Smooth muscle cell (in vitro differentiated cells): ENCODE data around the gene FAM13A. TPM values are rescaled to one million over a fixed set of nuclear protein-coding genes. Genes with fewer than 3 reads are reported as not detected.
"Not testable (repeated sequence)": the region's sequence is repeated elsewhere in the genome, so short reads cannot be mapped to it uniquely, and the experiment has no call there.

ENCODE experiments used
- DNase-seq: peaks from one replicate; lab custom pipeline; 2025; ENCODE audit not compliant: unreplicated experiment; lab: John Stamatoyannopoulos, UW
- H2AFZ ChIP-seq: fragments of 200-600 bp; sonication (generic); 2 replicates; pipeline ENCODE4 v1.6.0; 2016; ENCODE audit warnings: antibody characterized with exemption, low read depth, mild to moderate bottlenecking
- H3F3A ChIP-seq: fragments of 200-600 bp; sonication (generic); 2 replicates; pipeline ENCODE4 v1.6.0; 2017; ENCODE audit warnings: antibody characterized with exemption, low read depth
- H3K27ac ChIP-seq: fragments of 200-600 bp; sonication (generic); 2 replicates; pipeline ENCODE4 v1.5.1; 2016; ENCODE audit warnings: low read depth, mild to moderate bottlenecking
- H3K27me3 ChIP-seq: fragments of 200-600 bp; sonication (generic); 2 replicates; pipeline ENCODE4 v1.6.1; 2016; ENCODE audit warnings: low read depth, mild to moderate bottlenecking
- H3K36me3 ChIP-seq: fragments of 200-600 bp; sonication (generic); 2 replicates; pipeline ENCODE4 v1.5.1; 2016; ENCODE audit warnings: low read depth
- H3K4me1 ChIP-seq: fragments of 200-600 bp; sonication (generic); 2 replicates; pipeline ENCODE4 v1.5.1; 2016; ENCODE audit warnings: low read depth
- H3K4me2 ChIP-seq: fragments of 200-600 bp; sonication (generic); 2 replicates; pipeline ENCODE4 v1.6.0; 2016; ENCODE audit warnings: mild to moderate bottlenecking
- H3K4me3 ChIP-seq: fragments of 200-600 bp; sonication (generic); 2 replicates; pipeline ENCODE4 v1.5.1; 2016; ENCODE audit warnings: mild to moderate bottlenecking
- H3K79me2 ChIP-seq: fragments of 200-600 bp; sonication (generic); 2 replicates; pipeline ENCODE4 v1.6.0; 2016; ENCODE audit warnings: low read depth, mild to moderate bottlenecking
- H3K9ac ChIP-seq: fragments of 200-600 bp; sonication (generic); 2 replicates; pipeline ENCODE4 v1.6.0; 2016; ENCODE audit warnings: low read depth
- H3K9me3 ChIP-seq: fragments of 200-600 bp; sonication (generic); replicated peaks from 2 replicates; pipeline ENCODE4 v1.5.1; 2016; ENCODE audit warnings: low read depth
- H4K20me1 ChIP-seq: fragments of 200-600 bp; sonication (generic); 2 replicates; pipeline ENCODE4 v1.6.0; 2016; ENCODE audit warnings: low read depth
- CTCF ChIP-seq: fragments of 200-600 bp; sonication (generic); IDR thresholded peaks from 2 replicates; pipeline ENCODE4 v1.5.1; 2017; ENCODE audit warnings: borderline replicate concordance, mild to moderate bottlenecking, antibody characterized with exemption; ENCODE audit not compliant: insufficient read depth, poor library complexity, severe bottlenecking
- WGBS: methylation state at CpG from one replicate; pipeline ENCODE4 v1.1.7; 2016; ENCODE audit warnings: low lambda C conversion rate; 5-methylcytosine and 5-hydroxymethylcytosine counted together
- polyA plus RNA-seq: library from polyadenylated mRNA; unstranded; fragments of >200 nt; fragmentation: Nextera tagmentation; extraction: Ambion mirVana; gene quantifications from 2 replicates; pipeline ENCODE4 v1.2.1, GENCODE V29; 2016
- total RNA-seq: library from RNA; depleted of rRNA; stranded (reverse); fragments of >200 nt; gene quantifications from 2 replicates; pipeline ENCODE4 v1.2.3, GENCODE V29; 2014

The FAM13A gene
- total and polyA plus RNA-seq, 2 experiments from 2014 or later = 14.6 to 39.9 TPM

GRCh38 chr4:89022426-89023128 lies 34.4 kb downstream of the FAM13A start:
- no peak for TF ChIP-seq CTCF
- H3K27ac ChIP-seq = no peak overlapping the region
- no peak overlapping the region for H3K4me3 ChIP-seq
- no peaks in the 10 kb centered on the region for H4K20me1 ChIP-seq
- no peaks in the 10 kb centered on the region for H3K27me3 ChIP-seq
- peak overlapping the region; percentile 35 for H3K4me2 ChIP-seq
- WGBS = 87% methylated on average over 7 of the region's 7 CpGs
- no peaks in the 10 kb centered on the region for H3K9me3 ChIP-seq
- no peaks in the 10 kb centered on the region for H3K36me3 ChIP-seq
- no peaks in the 10 kb centered on the region for H3K4me1 ChIP-seq
- DNase-seq = no peak
- H3F3A ChIP-seq = no peaks in the 10 kb centered on the region
- no peak overlapping the region for H2AFZ ChIP-seq
- H3K79me2 ChIP-seq = no peaks in the 10 kb centered on the region
- H3K9ac ChIP-seq = no peak overlapping the region

DNA sequence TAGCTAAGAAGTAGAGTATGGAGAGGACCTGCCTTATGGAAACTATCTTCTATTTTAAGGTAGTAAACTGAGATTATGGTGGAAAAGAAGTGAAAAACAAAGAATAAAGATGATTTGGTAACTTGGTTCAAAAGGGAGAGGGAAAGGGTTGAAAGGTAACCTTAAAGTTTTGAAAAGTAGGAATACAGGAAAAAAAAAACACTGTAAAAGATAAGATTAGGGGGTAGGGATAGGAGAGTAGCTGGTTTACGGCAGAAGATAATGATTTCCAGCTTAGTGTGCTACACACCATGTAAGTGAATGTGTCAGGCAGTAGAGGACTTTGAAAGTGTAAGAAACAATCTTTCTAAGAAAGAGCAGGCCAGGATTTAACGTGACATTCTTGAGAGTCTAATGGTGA lies 35.3 kb downstream of the FAM13A start:
- TF ChIP-seq CTCF = no peak
- Histone ChIP-seq H3K9ac (no peak overlapping the region), H3K27ac (peak overlapping the region; percentile 20), H2AFZ (peak overlapping the region; percentile 13), H3K36me3 (peaks cover 6% of the 10 kb centered on the region), H4K20me1 (no peaks in the 10 kb centered on the region), H3K9me3 (no peaks in the 10 kb centered on the region), H3F3A (no peaks in the 10 kb centered on the region), H3K27me3 (no peaks in the 10 kb centered on the region), H3K4me2 (peak overlapping the region; percentile 35), H3K4me3 (no peak overlapping the region), H3K4me1 (no peaks in the 10 kb centered on the region), H3K79me2 (no peaks in the 10 kb centered on the region)
- DNase-seq = no peak
- 20% methylated on average over 2 of the region's 2 CpGs for WGBS

- Histone ChIP-seq H3F3A (no peaks in the 10 kb centered on the region), H3K9ac (no peak overlapping the region), H3K4me3 (no peak overlapping the region), H3K27ac (no peak overlapping the region), H2AFZ (no peak overlapping the region), H3K4me1 (no peaks in the 10 kb centered on the region), H3K9me3 (no peaks in the 10 kb centered on the region), H3K4me2 (no peak overlapping the region), H4K20me1 (no peaks in the 10 kb centered on the region), H3K27me3 (no peaks in the 10 kb centered on the region), H3K79me2 (no peaks in the 10 kb centered on the region), H3K36me3 (peaks cover 11% of the 10 kb centered on the region)
- TF ChIP-seq CTCF = no peak
- WGBS = 65% methylated on average over 1 of the region's 1 CpG
- DNase-seq = no peak
These were observed 35.9 kb downstream of the FAM13A start for GRCh38 chr4:89021062-89021461.

GRCh38 chr4:89014897-89015296 lies 42.1 kb downstream of the FAM13A start:
- H4K20me1 ChIP-seq, H3K9me3 ChIP-seq, H3K4me3 ChIP-seq, H3K27ac ChIP-seq, H3K4me1 ChIP-seq, DNase-seq, H3K9ac ChIP-seq, H3K4me2 ChIP-seq, H2AFZ ChIP-seq, H3F3A ChIP-seq, H3K27me3 ChIP-seq, H3K79me2 ChIP-seq: not testable (repeated sequence)
- 94% methylated on average over 10 of the region's 10 CpGs for WGBS
- H3K36me3 ChIP-seq = peaks cover 22% of the 10 kb centered on the region
